Stimulated activated CD4-positive, alpha-beta T cell treated with anti-CD3 and anti-CD28 coated beads, Interleukin-4, amount 100 ng/mL, for 4 hours (primary cell): ENCODE results near the gene GPA33.

Experiments used
- DNase-seq, 2 experiments: peaks; one replicate each; pipeline ENCODE4 v3.0.0-alpha.2; 2020

GPA33 gene

DNA sequence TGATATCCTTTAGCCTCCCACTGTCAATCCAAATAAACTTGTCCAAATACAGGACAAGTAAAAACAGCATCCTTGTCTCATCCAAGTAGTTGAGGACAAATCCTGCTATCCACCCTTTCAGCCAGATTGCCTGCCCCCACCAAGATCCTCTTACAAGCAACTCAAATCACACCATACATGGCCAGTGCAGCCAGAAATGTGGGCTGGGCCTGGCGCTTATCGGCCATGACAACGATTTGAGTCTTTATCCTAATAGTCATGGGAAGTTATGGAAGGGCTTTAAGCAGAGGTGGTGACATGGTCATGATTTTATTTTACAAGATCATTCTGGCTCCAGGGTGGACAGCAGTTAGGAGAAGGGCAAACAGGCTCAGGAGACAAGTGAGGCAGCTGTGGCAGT, 6.3 kb downstream of the GPA33 start:
- DNase-seq = no peak

DNA sequence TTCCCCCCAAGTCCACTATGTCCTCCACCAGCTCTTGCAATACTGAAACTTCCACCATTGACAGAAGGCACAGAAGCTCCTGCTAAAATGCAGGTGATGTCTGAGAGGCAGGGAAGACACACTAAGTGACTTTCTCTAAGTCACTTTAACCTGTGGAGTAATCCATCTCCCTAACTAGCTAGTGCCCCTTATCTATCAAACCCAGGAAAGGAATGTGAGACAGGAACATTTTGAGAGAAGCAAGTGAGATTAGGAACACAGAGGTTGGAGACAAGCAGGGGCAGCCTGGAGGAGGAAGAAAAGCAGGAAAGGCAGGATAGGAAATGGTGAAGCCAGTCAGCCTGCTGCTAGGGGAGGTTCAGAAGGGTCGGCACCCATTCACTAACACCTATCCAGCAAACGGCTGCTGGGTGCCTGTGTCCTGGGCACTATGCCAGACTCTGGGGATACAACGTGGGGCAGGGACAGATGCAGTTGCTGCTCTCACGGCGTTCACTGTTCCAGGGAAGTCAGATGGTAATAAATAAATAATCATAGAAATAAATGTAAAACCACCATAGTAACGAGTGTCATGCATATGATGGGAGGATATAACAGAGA, 7.0 kb downstream of the GPA33 start:
- no peak for DNase-seq

DNA sequence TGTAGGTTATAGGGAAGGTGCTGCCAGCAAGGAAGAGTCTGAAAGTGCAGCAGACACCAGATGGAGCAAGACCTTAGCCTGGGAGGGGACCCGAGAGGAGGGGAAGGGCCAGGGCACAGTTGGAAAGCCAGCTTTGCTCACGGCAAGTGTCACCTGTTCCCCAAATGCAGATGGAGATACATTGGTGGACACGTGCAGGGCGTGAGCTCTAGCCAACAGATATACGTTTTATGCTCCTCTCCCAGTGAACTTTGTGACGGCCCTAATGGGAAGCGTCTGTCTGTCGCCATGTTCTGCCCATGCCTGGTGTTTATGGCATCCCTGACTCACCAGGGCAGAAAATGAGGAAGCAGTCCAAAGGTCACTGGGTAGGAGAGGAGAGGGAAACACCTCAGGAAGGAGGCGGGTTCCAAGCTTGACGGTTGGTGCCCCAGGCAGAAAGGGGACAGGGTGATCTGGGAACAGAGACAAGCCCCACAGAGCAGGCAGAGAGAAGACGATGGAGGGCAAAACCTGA, 7.6 kb downstream of the GPA33 start:
- DNase-seq = no peak

DNA sequence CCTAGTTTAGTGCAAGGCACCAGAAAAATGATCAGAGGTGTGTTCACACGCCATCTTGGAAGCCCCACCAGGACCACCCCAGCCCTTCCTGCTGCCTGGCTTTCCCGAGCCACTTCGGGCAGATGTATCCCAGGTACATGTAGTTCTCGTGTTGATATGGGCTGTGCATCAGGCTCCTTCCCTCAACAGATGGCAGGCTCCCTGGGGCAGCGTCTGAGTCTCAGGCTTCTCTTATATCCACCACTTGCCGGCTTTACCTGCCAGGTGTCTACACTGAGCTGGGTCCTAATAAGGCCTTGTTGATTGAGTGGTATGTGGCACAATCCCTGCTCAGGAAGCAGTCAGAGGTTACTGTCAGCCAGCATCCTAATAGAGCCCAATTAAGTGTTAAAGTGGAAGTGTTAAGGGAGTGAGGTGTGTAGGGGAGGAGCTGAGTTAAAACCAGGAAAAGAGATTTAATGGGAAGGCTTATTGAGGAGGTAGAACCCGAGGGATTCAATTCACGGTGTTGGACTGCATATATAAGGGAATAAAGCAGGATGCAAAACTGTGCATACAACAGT, 8.5 kb downstream of the GPA33 start:
- DNase-seq = no peak

DNA sequence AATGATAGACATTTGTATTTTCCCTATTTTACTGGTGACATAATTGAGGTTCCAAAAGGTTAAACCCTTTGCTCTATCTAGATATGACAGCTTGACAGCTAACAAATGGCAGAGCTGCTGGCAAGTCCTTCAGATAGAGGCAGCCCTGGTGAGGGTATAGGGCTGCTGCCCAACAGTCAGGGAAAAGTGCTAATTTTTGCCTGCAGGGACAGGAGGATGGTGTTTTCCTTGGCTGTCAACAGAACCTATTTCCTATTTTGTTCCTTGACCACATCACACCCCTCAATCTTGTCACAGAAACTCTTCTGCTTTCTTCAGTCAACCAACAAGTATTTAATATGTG, 12.3 kb downstream of the GPA33 start:
- DNase-seq = no peak

DNA sequence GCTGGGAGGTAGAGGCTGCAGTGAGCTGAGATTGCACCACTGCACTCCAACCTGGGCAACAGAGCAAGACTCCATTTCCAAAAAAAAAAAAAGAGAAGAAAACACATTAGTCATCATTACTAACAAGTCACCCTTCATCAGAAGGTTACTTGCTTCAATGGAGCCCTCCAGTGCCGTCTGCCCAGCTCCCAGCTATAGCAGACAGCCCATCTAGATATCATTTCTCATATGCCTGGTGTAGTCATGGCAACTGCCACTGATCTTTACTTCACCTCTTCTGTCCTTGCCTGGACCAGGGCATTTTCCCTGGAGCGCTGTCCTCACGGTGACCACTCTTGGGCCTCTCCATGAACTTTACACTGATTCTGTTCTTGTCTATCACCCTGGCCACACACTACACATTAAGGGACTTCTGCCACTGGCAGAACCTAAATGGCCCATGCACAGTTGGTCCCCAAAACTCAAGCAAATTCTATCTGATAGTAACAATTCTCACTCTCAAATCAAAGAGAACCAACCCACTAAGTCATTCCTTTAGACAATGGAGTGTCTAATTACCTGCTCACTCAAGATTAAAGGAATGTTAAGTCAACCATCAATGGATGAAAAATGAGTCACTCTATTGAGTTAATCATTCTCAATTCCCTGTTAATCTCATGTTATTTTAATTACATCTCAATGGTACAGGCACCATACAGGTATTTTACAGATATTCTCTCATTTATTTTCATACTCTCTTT, 12.9 kb downstream of the GPA33 start:
- DNase-seq = no peak

DNA sequence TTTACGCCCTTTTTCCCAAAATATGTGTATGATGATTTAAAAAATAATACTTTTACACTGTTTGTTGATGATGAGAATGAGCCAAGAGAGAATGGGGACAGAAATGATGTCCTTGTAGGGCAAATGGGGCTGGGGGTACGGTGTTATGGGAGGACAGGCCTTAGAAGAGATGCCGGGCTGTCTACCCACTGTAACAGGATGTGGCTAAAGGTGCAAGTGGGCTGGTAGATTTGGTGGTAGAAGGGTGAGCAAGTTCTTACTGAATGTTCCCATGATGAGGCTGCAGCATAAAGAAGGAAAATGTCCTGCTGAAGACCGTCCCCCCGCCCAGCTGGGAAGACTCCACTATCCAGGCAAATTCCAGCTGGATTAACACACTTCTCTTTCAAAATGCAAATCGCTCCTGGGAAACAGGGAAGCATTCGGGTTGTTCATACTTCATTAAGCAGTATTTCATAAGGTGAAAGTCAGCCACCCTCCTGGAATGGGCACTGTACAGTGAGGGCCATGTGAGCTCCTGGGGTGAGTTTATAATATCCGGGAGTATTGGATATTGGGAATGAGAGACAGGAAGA, 14.0 kb downstream of the GPA33 start:
- DNase-seq = no peak

DNA sequence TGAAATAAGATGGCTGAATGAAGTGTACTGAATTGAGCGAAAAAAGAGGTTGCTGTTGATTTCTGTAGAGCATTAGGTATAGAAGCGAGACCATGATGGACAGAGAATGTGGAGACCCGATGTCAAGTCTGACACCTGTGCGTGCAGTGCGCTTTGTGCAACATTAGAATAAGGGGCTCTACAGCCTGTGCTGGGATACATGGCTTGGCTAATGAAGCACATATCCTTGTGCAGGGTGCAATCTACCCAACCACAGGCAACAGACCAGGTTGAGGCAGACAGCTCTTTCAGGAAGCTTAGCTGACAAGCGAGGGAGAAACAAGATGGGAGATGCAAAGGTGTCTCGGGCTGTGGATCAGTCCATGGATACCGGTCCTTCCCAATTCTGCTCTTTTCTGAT, 18.9 kb downstream of the GPA33 start:
- DNase-seq = no peak

DNA sequence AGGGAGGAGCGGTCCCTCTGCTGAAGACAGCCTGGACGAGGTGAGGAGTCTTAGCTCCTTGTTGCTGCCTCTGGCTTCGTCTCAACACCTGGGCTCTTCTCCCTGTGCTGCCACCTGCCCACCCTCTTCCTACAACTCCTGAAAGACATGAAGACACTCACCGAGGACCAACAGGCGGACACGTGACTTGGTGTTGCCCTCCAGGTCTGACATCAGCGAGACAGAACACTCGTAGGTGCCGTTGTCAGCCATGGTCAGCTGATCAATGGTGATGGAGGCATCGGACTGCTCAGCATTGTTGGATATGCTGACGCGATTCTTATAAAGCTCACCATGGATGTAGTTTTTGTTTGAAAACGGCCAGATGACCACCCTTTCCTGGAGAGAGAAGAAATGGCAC, 21.4 kb downstream of the GPA33 start:
- DNase-seq = no peak

DNA sequence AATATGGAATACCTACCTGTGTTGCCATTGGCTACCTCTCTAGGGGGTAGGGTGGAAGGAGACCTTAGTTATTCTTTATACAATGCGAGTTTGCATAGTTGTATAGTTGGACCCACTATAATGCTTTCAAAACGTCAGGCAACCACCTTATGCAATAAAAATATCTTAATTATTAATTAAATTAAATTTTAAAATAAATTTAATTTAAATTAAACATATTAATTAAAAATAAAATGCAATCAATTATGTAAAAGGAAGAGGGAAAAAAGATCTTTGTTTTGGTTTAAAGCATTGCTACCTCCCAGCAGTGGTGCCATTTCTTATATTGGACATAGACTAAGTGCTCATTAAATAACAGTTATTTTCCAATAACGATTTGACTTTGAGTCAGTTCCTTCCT, 22.3 kb downstream of the GPA33 start:
- no peak for DNase-seq

DNA sequence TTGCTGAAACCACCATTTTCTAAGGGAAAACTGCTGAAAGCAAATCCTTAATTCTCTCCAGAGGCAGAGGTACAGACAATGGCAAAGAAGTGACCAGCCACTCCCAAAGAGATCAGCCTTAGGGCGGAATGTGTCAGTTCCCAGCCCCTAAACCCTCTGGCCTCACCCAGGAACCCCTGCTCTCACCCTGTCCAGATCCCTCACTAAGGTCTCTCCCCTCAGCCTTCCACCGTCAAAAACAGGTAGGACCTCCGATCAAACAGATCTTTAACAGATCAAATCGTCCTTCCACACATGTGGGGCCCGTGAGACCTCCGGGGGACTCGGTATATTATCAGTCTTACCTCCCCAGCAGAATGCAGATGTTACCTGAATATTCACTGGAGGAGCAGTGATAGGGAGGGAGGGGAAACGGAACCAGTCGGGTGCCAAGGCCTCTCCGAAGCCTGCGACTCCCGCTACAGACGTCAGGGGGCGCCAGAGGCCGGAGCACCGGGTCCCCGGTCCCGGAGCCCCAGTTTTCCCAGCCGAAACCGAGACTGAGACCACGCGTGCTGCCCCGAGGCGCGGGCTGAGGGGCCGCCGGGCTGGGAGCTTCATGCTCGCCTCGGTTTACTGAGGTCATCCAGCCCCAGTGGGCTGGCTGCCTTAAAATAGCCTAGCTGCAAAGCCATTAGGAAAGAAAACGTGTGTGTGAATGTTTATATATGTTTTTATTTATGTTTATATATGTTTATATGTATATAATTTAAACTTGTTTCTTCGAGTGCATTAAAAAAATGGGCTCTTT, 23.6 kb downstream of the GPA33 start:
- peak; percentile 70 to 80 for DNase-seq

DNA sequence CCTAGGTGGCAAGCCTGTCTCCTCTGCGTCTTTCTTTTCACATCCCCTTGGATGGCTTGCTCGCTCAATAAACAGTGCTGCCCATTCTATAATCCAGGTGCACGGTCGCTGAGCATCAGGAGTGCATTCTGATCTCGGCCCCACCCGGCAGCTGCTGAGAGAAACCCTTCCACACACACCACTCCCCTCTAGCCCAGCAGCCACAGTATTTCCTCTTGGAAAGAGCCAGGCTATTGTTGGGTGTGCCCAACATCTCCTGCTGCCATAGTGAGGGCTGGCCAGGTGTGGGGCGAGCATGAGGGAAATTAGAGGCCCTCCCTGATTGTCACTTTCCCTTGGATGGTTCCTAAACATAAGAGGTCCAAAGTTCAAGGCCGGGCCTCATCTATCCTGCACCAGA, 24.7 kb downstream of the GPA33 start:
- DNase-seq = no peak

DNA sequence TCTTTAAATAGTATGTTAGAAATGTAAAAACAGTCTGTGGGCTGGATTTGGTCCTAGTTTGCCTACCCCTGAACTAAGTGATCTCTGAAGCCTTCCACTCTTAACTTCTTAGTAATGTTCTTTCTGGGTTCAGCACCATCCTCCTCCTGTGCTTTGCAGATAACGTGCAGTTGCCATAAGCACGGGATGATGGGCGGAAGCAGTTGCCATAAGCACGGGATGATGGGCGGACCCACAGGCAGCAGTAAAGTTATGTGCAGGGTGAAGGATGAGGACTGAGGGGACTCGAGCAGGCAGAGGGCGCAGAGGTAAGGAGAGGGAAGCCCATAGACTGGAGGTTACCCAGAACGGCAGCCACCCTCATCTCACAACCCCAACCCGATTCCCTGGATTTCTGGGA, 25.6 kb downstream of the GPA33 start:
- DNase-seq = no peak

DNA sequence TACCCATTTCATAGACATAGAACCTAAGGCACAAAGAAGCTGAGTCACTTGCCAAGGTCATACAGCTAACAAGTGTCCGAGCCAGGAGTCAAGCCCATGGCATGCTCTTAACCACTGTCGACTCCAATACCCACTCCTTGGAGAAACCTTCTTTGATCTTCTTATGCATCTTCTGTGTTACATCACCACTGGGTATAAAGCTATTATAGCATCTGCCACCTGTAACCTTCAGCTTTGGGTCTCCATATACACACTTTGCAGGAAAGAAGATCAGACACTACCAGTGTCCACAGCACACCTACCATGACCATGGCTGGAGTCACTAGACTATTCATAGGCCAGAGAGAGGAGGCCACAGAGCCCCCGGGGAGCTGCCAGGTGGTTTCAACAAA, 29.1 kb downstream of the GPA33 start:
- DNase-seq = no peak

DNA sequence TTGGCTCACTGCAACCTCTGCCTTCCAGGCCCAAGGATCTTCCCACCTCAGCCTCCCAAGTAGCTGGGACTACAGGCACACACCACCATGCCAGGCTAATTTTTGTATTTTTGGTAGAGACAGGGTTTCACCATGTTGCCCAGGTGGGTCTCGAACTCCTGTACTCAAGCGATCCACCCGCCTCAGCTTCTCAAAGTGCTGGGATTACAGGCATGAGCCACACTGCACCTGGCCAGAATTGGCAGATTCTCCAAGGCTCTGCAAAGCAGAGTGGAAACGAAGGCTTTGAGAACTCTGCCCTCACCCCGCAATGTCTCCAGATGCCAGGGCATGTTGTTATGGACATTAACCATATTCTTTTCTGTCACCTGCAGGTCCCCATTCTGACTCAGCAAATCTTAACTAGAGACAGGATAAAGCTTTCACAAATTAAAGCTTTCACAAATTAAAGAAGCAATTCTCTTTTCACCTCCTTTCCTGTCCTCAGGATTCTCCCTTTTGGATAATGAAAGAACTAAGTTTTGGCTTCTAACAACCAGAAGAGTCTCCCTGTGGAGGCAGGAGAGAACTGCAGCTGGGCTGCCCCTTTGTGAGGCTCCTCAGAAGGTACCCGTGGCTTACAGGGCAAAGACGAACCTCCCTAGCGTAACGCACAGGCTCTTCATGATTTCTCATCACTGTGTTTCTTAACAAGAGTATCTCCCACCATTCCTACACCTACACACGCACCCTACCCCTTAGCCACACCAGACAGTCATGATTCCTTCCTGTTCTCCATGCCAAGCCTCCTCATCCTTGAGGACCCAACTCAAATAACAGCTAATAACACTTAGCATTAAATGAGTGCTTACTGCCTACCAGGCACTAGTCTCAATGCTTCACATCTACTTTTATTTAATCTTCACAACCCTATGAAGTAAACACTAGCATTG, 29.8 kb downstream of the GPA33 start:
- DNase-seq = no peak

DNA sequence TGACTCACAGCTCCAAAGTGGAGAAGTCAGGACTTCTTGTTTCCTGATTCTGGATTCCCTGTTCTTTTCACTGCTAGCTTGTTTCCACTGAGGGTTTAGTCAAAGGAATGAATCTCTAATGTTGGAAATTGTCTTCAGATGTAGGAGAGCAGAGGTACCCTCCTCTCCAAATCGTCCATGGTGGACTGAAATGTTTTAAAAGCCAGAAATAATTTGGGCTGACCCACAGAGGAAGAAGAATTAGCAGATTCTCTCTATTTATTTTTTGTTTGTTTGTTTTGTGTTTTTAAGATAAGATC, 30.4 kb downstream of the GPA33 start:
- no peak for DNase-seq

DNA sequence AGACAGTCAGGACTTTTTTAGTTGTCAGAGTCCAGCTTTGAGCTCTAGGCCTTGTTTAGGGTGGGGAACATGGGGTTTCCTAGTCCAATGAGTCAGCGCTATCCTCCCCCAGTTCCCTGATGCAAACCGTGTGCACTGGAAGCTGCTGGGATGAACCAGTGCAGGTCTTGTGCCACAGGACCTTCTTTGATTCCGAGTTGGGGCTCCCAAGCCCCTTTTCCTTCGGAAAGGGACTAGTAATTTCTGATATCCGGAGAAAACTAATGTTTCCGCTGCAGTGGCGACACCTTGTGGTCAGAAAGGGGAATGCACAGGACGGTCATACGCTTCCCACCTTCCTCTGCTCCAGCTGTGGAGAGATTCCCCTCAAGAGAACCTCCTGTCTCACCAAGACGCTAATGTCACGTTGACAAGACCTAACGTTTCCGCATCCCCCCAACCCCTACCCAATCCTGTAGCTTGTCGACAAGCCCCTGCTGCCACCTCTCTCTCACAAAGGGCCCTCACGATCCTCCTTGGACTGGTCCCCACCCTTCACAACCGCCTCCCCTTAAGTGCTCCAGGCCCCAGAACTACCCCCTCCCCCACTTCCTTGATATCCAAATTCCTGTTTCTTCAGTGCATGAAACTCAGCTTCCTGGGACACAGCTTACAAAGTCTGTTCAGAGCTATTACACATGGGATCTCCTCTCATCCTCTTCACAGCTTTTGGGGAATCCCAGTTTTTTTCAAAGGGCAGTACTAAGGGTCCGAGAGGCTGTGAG, 30.9 kb downstream of the GPA33 start:
- peak; percentile 48 to 71 for DNase-seq

DNA sequence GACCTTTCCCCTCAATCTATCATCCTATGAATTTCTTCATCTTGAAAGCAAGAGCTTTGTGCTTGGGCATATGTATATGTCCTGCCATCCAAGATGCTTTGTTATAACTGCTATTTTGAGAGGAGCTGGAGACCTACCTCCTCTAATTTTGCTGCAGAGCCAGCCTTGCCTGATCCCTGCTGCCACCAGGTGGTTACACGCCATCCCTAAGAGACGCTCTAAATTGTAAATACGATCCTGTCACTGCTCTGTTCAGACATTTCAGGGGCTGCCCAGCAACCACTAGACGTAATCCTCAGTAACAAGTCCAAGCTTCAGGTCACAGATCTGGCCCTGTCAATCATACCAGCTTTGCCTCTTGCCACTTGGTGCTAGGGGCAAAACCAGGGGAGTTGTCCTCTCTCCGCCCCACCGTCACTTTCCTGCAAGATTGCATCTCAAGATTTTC, 32.9 kb downstream of the GPA33 start:
- DNase-seq = no peak

DNA sequence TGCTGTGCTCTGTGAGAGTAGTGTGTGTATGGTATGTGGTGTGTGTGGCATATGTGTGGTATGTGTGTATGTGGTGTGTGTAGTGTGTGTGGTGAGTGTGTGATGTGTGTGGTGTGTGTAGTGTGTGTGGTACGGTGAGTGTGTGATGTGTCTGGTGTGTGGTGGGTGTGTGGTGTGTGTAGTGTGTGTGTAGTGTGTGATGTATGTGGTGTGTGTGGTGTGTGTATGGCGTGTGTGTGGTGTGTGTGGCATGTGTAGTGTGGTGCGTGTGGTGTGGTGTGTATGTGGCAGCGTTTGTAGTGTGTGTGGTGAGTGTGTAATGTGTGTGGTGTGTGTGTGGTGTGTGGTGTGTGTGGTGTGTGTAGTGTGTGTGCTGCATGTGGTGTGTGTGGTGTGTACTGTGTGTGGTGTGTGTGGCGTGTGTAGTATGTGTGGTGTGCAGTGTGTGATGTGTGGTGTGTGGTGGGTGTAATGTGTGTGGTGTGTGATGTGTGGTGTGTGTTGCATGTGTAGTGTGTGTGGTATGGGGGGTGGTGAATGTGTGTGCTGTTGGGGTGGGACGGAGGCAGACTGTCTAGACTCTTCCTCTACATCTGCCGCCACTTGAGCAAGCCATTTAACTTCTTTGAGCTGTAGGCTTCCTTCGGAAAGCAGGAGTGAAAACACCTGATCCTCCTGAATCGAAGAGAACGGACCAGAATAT, 33.5 kb downstream of the GPA33 start:
- no peak for DNase-seq

DNA sequence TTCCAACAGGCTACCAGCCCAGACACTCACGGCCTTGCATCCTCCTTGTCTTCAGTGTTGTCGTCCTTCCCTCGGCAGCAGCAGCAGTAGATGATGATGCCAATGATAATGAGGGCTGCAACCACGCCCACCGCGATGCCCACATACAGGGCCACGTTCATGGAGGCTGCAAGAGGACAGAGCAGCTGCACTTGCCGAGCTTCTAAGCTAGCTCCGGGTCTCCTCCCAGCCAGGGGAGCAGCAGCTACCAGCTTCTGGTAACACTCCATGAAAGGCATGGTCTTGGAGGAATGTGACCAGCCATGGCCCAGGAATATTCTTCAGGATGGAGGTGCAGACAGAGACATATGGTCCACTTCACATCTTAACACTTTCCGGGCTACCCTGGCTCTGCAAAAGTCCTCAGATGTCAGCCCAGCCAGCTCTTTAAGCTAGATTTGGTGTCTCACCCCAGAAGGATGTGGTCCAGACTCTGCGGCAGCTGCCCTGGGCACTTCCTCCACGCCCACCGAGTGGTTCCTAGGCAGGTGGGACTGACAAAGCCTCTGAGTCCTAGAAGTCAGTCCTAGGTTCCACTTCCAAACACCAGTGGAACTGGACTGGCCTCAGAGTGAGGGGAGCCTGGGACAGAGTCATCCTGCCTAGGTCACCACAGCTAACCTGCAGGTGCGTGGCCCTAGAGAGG, 35.1 kb downstream of the GPA33 start:
- DNase-seq = no peak
